Activated naive CD8-positive, alpha-beta T cell treated with anti-CD3 and anti-CD28 coated beads, Interleukin-2, amount 50 U/mL, for 24 hours (primary cell): ENCODE measurements around the gene TRIOBP.

Experiments
- ATAC-seq: fragments of 150-1000 bp; cut with Tn5 transposase; one replicate; pipeline ENCODE4 v1.10.0; 2021
- DNase-seq: peaks from one replicate; pipeline ENCODE4 v3.0.0; 2021
- H3K27ac Mint-ChIP-seq: one replicate; pipeline ENCODE4 v1.8.0; 2021; ENCODE audit warnings: mild to moderate bottlenecking, mixed read lengths
- H3K27me3 Mint-ChIP-seq: one replicate; pipeline ENCODE4 v1.8.0; 2021; ENCODE audit warnings: mixed read lengths
- H3K36me3 Mint-ChIP-seq: one replicate; pipeline ENCODE4 v1.8.0; 2021; ENCODE audit warnings: low read depth, mixed read lengths
- H3K4me1 Mint-ChIP-seq: one replicate; pipeline ENCODE4 v1.8.0; 2021; ENCODE audit warnings: mixed read lengths
- H3K4me3 Mint-ChIP-seq: one replicate; pipeline ENCODE4 v1.8.0; 2021; ENCODE audit warnings: mild to moderate bottlenecking, moderate library complexity, mixed read lengths
- H3K9me3 Mint-ChIP-seq: one replicate; pipeline ENCODE4 v1.8.0; 2021; ENCODE audit warnings: mixed read lengths

The TRIOBP gene

GRCh38 chr22:37659897-37660708, 36.7 kb upstream of the TRIOBP start:
- Mint-ChIP-seq H3K27ac (peak overlapping the region; percentile 56), H3K4me1 (peaks cover 43% of the 10 kb centered on the region), H3K27me3 (no peaks in the 10 kb centered on the region), H3K4me3 (peak overlapping the region; percentile 88), H3K9me3 (no peaks in the 10 kb centered on the region), H3K36me3 (peaks cover 4% of the 10 kb centered on the region)
- ATAC-seq (no peak), DNase-seq (no peak)

GRCh38 chr22:37660709-37661045, 36.2 kb upstream of the TRIOBP start:
- H3K27ac Mint-ChIP-seq: no peak overlapping the region
- H3K9me3 Mint-ChIP-seq: no peaks in the 10 kb centered on the region
- DNase-seq (no peak), ATAC-seq (no peak)
- no peaks in the 10 kb centered on the region for H3K27me3 Mint-ChIP-seq
- peaks cover 4% of the 10 kb centered on the region for H3K36me3 Mint-ChIP-seq
- peaks cover 43% of the 10 kb centered on the region for H3K4me1 Mint-ChIP-seq
- peak overlapping the region; percentile 88 for H3K4me3 Mint-ChIP-seq

GRCh38 chr22:37661160-37661924, 35.5 kb upstream of the TRIOBP start:
- ATAC-seq: no peak
- H3K36me3 Mint-ChIP-seq: peaks cover 8% of the 10 kb centered on the region
- H3K4me1 Mint-ChIP-seq: peaks cover 43% of the 10 kb centered on the region
- H3K27ac Mint-ChIP-seq: peak overlapping the region; percentile 42
- H3K9me3 Mint-ChIP-seq: no peaks in the 10 kb centered on the region
- no peaks in the 10 kb centered on the region for H3K27me3 Mint-ChIP-seq
- DNase-seq: no peak
- H3K4me3 Mint-ChIP-seq: peak overlapping the region; percentile 88

GRCh38 chr22:37662039-37662438, 34.8 kb upstream of the TRIOBP start:
- peaks cover 41% of the 10 kb centered on the region for H3K4me1 Mint-ChIP-seq
- H3K4me3 Mint-ChIP-seq: no peak overlapping the region
- no peaks in the 10 kb centered on the region for H3K9me3 Mint-ChIP-seq
- no peak for DNase-seq
- H3K36me3 Mint-ChIP-seq: peaks cover 14% of the 10 kb centered on the region
- H3K27ac Mint-ChIP-seq: no peak overlapping the region
- no peak for ATAC-seq
- H3K27me3 Mint-ChIP-seq: no peaks in the 10 kb centered on the region

- Mint-ChIP-seq H3K4me3 (no peak overlapping the region), H3K36me3 (peaks cover 14% of the 10 kb centered on the region), H3K27me3 (no peaks in the 10 kb centered on the region), H3K9me3 (no peaks in the 10 kb centered on the region), H3K4me1 (peaks cover 31% of the 10 kb centered on the region), H3K27ac (no peak overlapping the region)
- no peak for DNase-seq
- no peak for ATAC-seq
Measured at GRCh38 chr22:37663521-37664140, 33.2 kb upstream of the TRIOBP start.

GRCh38 chr22:37664249-37665101, 32.4 kb upstream of the TRIOBP start:
- Mint-ChIP-seq H3K36me3 (peaks cover 14% of the 10 kb centered on the region), H3K4me1 (peaks cover 31% of the 10 kb centered on the region), H3K27me3 (no peaks in the 10 kb centered on the region), H3K9me3 (no peaks in the 10 kb centered on the region), H3K4me3 (no peak overlapping the region), H3K27ac (no peak overlapping the region)
- ATAC-seq (no peak), DNase-seq (no peak)

- Mint-ChIP-seq H3K27ac (no peak overlapping the region), H3K4me1 (peaks cover 24% of the 10 kb centered on the region), H3K4me3 (no peak overlapping the region), H3K36me3 (peaks cover 16% of the 10 kb centered on the region), H3K9me3 (no peaks in the 10 kb centered on the region), H3K27me3 (no peaks in the 10 kb centered on the region)
- no peak for DNase-seq
- ATAC-seq: no peak
Measured at GRCh38 chr22:37665487-37665886, 31.4 kb upstream of the TRIOBP start.

GRCh38 chr22:37669586-37669985, 27.3 kb upstream of the TRIOBP start:
- H3K4me1 Mint-ChIP-seq: peaks cover 42% of the 10 kb centered on the region

GRCh38 chr22:37672206-37672919, 24.5 kb upstream of the TRIOBP start:
- peaks cover 5% of the 10 kb centered on the region for H3K36me3 Mint-ChIP-seq
- ATAC-seq (no peak), DNase-seq (no peak)
- H3K27ac Mint-ChIP-seq: peak overlapping the region; percentile 42
- H3K27me3 Mint-ChIP-seq: no peaks in the 10 kb centered on the region
- H3K9me3 Mint-ChIP-seq: no peaks in the 10 kb centered on the region
- no peak overlapping the region for H3K4me3 Mint-ChIP-seq
- peaks cover 63% of the 10 kb centered on the region for H3K4me1 Mint-ChIP-seq

More at GRCh38 chr22:37669586-37669985, 27.3 kb upstream of the TRIOBP start:
- Mint-ChIP-seq H3K4me3 (no peak overlapping the region), H3K27ac (no peak overlapping the region), H3K9me3 (no peaks in the 10 kb centered on the region), H3K27me3 (no peaks in the 10 kb centered on the region), H3K36me3 (peaks cover 12% of the 10 kb centered on the region)
- DNase-seq (no peak), ATAC-seq (peak; percentile 35)

- peaks cover 6% of the 10 kb centered on the region for H3K36me3 Mint-ChIP-seq
- peaks cover 69% of the 10 kb centered on the region for H3K4me1 Mint-ChIP-seq
- H3K27me3 Mint-ChIP-seq: no peaks in the 10 kb centered on the region
- H3K9me3 Mint-ChIP-seq: no peaks in the 10 kb centered on the region
- H3K4me3 Mint-ChIP-seq: no peak overlapping the region
- H3K27ac Mint-ChIP-seq: peak overlapping the region; percentile 79
- ATAC-seq (peak; percentile 2), DNase-seq (peak; percentile 61)
Measured at GRCh38 chr22:37672920-37673455, 23.9 kb upstream of the TRIOBP start.

GRCh38 chr22:37674248-37674647, 22.6 kb upstream of the TRIOBP start:
- H3K4me1 Mint-ChIP-seq: peaks cover 73% of the 10 kb centered on the region
- H3K4me3 Mint-ChIP-seq: peak overlapping the region; percentile 81
- DNase-seq (no peak), ATAC-seq (no peak)
- H3K9me3 Mint-ChIP-seq: no peaks in the 10 kb centered on the region
- H3K36me3 Mint-ChIP-seq: peaks cover 6% of the 10 kb centered on the region
- H3K27ac Mint-ChIP-seq: peak overlapping the region; percentile 67
- no peaks in the 10 kb centered on the region for H3K27me3 Mint-ChIP-seq

- peak; percentile 79 for DNase-seq
- H3K27me3 Mint-ChIP-seq: no peaks in the 10 kb centered on the region
- peak within 1 kb of the TSS; percentile 81 for H3K4me3 Mint-ChIP-seq
- peak; percentile 56 for ATAC-seq
- peaks cover 73% of the 10 kb centered on the region for H3K4me1 Mint-ChIP-seq
- peak within 1 kb of the TSS; percentile 94 for H3K27ac Mint-ChIP-seq
- H3K36me3 Mint-ChIP-seq: peaks cover 5% of the 10 kb centered on the region
- H3K9me3 Mint-ChIP-seq: no peaks in the 10 kb centered on the region
Measured at GRCh38 chr22:37674951-37675929, 21.6 kb upstream of the TRIOBP start, which contains the start of gene LGALS1. TSS of gene LGALS1 (plus strand) at chr22:37675636. CDS start at chr22:37675703, 67 bp downstream.
